ENCODE measurements around the gene ADAMTS12.

DNA sequence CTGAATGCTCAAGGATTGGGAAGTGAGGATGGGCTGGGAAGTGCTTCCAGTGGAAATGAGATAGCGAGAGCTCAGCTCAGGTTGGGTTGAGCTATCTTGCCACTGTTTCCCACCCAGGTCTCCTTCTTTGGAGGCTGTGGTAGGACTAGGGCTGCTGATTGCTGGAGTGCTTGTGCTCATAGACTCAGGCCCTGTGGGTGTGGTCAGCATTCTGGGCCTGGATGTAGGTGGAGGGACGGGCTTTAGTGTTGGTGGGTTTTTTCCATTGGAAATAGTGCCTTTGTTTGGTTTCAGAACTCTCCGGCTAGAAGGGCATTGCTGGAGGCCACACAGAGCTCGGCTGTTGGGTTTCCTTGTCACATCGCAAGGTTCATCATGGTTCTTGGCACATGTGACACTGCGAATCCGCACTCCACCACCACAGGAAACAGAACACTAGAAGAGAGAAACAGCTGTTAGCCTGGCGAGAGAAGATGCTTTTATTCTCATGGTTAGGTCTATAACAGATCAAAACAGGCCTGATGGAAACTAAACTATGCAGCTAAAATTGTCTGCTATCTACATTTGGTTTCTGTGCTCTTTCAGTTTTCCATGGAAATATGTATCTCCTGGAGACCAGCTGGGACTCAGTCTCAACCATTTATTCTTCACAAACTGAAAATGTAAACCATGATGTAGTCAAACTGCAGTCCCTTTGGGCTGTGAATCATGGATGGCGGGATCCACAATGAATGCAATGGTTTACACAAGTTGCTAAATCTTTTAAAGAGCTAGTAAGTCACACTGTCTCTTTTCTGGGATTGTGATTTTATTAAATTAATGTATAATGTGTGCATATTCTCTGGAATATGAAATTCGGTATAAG lies 314.8 kb downstream of the ADAMTS12 start:
- TF ChIP-seq POLR2A (IDR thresholded peaks at IDR 0.05), result no peak
- TF ChIP-seq POLR2AphosphoS5 (IDR thresholded peaks at IDR 0.05), result no peak
